ENCODE data around the gene POU2F1. TPM values are rescaled to one million over a fixed set of nuclear protein-coding genes. Genes with fewer than 3 reads are reported as not detected.

The POU2F1 gene
- total RNA-seq, 1 donor from 2014 or later, result 4.0 TPM

- DNase-seq (ENCODE audit: low read depth in 2 of 2), result no peak
Measured at GRCh38 chr1:167360120-167360519, 139.4 kb downstream of the POU2F1 start.

GRCh38 chr1:167362638-167363037 lies 142.0 kb downstream of the POU2F1 start:
- DNase-seq (ENCODE audit: low read depth in 2 of 2), result no peak

GRCh38 chr1:167364826-167365225 lies 144.1 kb downstream of the POU2F1 start:
- no peak for DNase-seq (ENCODE audit: low read depth in 2 of 2)

DNA sequence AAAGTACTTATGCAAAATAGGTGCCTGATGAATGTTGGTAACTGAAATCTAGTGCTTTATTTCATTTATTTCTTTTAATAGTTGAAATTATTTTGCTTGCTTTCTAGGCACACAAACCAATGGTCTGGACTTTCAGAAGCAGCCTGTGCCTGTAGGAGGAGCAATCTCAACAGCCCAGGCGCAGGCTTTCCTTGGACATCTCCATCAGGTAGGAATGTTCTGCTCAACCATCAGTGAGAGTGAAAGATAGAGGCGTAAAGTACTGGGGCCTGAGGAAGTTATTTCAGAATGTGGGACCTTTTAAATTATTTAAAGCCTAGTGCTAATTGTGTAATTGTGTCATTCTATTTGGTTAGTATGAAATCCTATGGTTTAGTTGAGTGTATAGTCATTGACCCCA lies 144.7 kb downstream of the POU2F1 start:
- no peak for DNase-seq (ENCODE audit: low read depth in 2 of 2)

- DNase-seq (ENCODE audit: low read depth in 2 of 2), result no peak
Measured at GRCh38 chr1:167367705-167368104, 147.0 kb downstream of the POU2F1 start.

DNA sequence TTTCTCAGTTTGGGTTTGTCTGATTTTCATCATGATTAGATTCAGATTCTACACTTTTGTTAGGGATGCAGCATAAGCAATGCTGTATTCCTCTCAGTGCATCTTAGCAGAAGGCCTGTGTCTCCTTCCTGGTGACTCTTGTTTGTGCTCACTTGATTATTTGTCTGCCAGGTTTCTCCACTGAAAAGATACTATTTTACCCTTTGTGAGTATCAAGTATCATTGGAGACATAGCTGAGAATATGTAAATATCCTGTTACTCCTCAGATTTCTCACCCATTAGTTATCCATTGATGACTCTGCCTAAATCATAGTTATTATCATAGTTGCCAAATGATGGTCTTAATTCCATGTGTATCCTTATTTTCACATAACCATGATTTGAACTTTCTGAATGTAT lies 148.5 kb downstream of the POU2F1 start:
- DNase-seq (ENCODE audit: low read depth in 2 of 2), result no peak

DNA sequence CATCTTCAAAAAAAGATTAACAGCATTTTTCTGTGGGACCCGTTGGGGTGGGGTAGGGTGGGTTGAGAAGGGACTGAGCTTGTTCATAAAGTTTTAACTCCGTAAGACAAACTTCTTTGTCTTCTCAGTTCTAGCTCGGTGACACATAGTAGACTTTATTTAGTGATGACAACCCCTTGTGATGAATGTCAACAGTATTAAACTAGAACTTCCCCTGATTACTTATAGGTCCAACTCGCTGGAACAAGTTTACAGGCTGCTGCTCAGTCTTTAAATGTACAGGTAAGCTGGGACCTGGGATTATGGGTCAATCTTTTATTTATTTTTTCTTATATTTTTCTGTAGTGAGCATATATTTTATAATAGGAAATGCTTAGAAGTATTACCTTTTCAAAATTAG lies 149.2 kb downstream of the POU2F1 start:
- no peak for DNase-seq (ENCODE audit: low read depth in 2 of 2)

DNA sequence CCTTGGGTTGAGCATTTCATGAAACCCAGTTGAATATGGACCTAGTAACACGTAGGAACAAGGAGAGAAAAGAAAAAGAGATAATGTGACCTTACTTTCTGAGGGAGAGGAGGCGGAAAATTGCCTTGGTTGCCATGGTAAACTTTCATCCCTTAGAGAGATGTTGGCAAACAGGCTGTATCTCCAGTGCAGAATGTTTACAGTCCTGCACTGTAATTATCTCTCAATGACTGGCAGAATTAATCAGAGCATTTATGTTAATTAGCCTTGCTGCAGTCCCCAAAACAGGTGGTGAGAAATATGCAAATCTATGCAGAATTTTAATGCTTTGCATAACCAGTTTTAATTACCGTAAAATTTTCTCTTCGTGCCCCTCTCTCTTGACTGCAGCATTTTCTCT lies 150.3 kb downstream of the POU2F1 start:
- no peak for DNase-seq (ENCODE audit: low read depth in 2 of 2)

DNA sequence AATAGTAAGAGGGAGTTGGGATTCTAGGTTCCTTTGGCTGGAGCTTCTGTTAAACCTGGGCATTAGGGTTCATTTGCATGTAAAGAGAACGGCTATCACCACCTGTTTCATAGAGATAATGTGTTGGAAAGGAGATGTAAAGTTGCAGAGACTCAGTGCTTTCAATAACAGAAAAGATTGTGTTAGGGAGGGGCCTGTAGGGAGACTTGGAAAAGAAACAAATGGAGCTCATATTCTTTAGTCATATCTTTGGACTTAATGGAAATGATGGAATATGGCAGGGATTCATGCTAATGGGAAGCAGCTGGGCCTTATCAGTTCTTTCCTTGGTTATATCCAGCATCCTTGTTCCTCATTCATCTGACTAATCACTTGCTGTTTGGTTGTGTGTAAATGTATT lies 152.7 kb downstream of the POU2F1 start:
- no peak for DNase-seq (ENCODE audit: low read depth in 2 of 2)

- no peak for DNase-seq (ENCODE audit: low read depth in 2 of 2)
Measured at GRCh38 chr1:167373986-167374385, 153.3 kb downstream of the POU2F1 start.

DNA sequence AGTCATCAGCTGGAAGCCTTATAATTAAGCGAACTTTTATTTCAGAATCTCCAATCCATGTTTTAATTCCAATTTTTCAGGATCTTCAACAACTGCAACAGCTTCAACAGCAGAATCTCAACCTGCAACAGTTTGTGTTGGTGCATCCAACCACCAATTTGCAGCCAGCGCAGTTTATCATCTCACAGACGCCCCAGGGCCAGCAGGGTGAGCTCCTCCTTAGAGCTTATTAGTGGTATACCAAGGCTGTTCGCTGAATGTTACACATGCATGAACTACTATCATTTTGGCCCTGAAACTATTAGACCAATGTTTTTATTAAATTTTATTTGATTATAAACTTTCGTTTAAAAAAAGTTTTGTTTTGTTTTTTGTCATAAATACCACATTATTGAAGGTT lies 155.3 kb downstream of the POU2F1 start:
- DNase-seq (ENCODE audit: low read depth in 2 of 2), result no peak

GRCh38 chr1:167387251-167387910 lies 166.7 kb downstream of the POU2F1 start:
- DNase-seq (ENCODE audit: low read depth in 2 of 2), result peak in 1 of 2 donors; percentile 1

DNA sequence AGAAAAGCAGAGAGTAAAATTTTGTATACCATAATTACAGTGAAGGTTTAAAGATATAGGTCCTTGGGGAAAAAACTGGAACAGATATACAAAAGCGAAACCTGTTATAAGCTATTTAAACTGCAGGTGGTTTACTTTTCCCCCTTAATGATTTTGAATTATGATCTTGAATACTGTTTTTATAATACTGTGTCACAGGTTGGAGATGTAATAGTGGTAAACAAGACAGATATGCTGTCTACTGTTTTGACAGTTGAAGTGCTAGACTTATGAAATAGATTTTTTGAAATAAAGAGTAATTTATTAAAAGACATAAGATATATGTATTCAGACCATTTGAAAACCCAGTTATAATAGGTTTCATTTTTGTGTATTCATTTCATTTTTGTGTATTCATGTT lies 168.3 kb downstream of the POU2F1 start:
- DNase-seq (ENCODE audit: low read depth in 2 of 2), result no peak

- DNase-seq (ENCODE audit: low read depth in 2 of 2), result no peak
Measured at GRCh38 chr1:167392200-167392696, 171.6 kb downstream of the POU2F1 start.

DNA sequence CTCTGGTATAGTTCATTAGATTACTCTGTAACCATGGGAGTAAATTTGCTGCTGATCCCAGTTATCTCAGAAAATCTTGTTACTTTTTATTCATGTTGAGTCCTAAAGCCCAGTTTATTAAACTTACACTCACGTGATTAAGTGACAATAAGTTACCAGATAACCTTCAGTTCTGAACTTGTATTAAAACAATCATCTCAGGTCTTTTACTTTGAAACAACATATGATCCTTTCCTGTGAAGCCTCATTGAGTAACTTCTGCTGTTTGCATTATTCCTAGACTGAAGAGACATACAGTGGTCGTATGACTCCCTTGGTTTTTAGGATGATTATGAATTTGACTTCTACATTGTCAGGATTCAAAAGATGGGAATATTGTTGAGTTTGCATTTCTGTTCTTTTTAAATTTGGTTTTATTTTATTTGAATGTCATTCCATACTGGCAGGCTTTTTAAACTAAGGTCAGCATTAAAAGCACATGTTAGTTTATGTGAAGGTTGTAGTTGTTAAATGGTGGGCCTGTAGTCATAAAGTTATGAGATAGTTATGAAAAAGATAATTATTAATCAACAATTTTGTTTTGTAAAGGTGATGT lies 179.8 kb downstream of the POU2F1 start:
- DNase-seq (ENCODE audit: low read depth in 2 of 2), result no peak

DNA sequence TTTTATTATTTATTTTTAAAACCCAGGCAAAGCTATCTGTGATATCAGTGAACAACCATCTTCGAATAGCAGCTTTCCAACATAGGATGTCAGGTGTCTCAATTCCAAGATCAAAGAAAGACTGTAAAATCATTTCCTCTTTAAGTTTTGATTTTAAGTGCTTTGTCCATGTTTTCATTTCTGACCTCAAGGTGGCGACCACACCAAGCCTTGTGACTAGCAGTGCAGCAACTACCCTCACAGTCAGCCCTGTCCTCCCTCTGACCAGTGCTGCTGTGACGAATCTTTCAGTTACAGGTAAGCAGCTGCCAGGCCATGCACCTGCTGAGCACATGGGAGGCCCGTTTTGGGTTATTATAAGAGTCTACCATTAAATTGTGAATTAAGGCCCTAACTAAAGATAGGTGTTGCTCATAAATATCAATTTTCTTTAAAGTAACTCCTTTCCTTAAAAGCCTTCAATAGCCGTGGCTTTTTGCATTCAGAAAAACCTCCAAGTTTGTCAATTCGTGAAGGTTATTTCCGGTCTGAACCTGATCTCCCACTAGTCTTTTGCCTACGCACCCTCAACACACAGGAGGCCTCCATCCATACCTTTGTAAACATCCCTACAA lies 180.7 kb downstream of the POU2F1 start:
- peak; percentile 67 to 76 for DNase-seq (ENCODE audit: low read depth in 2 of 2)

DNA sequence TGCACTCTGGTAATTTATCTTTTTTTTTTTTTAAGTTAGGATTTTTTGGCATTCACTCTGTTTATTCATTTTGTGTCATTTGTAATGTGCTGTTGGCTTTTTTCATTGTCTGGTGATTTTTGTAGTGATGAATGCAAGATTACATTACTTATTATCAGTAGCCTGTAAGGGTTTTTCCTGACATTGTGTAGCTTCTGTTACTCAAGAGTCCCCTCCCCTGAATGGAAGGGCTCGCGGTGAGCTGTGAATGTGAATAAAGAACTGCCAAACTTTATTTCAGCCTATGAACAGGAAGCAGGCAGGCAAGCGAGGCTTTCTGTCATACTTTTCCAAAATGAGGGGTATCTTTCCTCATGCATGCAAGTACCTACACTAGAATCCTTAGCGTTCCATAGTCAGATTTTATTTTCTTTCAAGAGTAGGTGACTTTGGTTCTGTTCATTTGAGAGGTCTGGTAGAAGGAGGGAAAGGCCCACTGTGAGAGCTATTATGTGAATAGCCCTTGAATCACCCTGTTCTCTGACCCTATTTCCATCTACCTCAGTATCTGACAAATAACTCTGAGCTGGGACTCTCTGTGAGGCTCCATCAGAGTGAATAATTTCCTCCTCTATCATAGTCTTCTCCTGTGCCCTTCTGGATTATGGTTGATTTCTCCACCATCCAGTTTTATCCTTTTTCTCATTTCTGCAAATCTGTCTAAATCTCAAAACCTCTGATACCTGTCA lies 183.6 kb downstream of the POU2F1 start:
- DNase-seq (ENCODE audit: low read depth in 2 of 2), result peak; percentile 28 to 35

- no peak for DNase-seq (ENCODE audit: low read depth in 2 of 2)
Measured at GRCh38 chr1:167404908-167405307, 184.2 kb downstream of the POU2F1 start.

GRCh38 chr1:167408355-167408754 lies 187.7 kb downstream of the POU2F1 start:
- no peak for DNase-seq (ENCODE audit: low read depth in 2 of 2)

- DNase-seq (ENCODE audit: low read depth in 2 of 2), result no peak
Measured at GRCh38 chr1:167409183-167409582, 188.5 kb downstream of the POU2F1 start.

- no peak for DNase-seq (ENCODE audit: low read depth in 2 of 2)
Measured at GRCh38 chr1:167412072-167412471, 191.4 kb downstream of the POU2F1 start.

- no peak for DNase-seq (ENCODE audit: low read depth in 2 of 2)
Measured at GRCh38 chr1:167412920-167413319, 192.2 kb downstream of the POU2F1 start.
